GM12891 (cell line): ENCODE data around the gene SINHCAF.

ENCODE experiments used
- POLR2A ChIP-seq: IDR thresholded peaks from 2 replicates; pipeline ENCODE4 v1.6.1; 2011; ENCODE audit warnings: low read depth, low read length, control low read depth
- POLR2AphosphoS5 ChIP-seq: IDR thresholded peaks from 2 replicates; pipeline ENCODE4 v1.6.1; 2011; ENCODE audit warnings: low read depth, low read length, control low read depth
- POU2F2 ChIP-seq: IDR thresholded peaks from 2 replicates; pipeline ENCODE4 v1.6.1; 2011; ENCODE audit warnings: low read depth, mild to moderate bottlenecking, control low read depth, low read length, moderate library complexity
- SPI1 ChIP-seq: IDR thresholded peaks from 2 replicates; pipeline ENCODE4 v1.6.1; 2011; ENCODE audit warnings: low read depth, low read length, control low read depth
- TAF1 ChIP-seq: IDR thresholded peaks from 2 replicates; pipeline ENCODE4 v1.6.1; 2011; ENCODE audit warnings: low read depth, low read length, control low read depth

GRCh38 chr12:31315784-31316465 lies 10.0 kb downstream of the SINHCAF start:
- TF ChIP-seq POU2F2 (no peak), POLR2A (no peak), POLR2AphosphoS5 (no peak), TAF1 (no peak), SPI1 (no peak)
